Loucy (cell line): Measurements from ENCODE around the gene DHRS4.
"Not testable (repeated sequence)": the region's sequence is repeated elsewhere in the genome, so short reads cannot be mapped to it uniquely, and the experiment has no call there.

Source experiments
- CTCF ChIP-seq: fragments of 200-600 bp; sonication (generic); conservative IDR thresholded peaks from 2 replicates; pipeline ENCODE4 v1.5.1; 2014; ENCODE audit warnings: mild to moderate bottlenecking, antibody characterized with exemption, low read length
- EZH2phosphoT487 ChIP-seq: fragments of 200-600 bp; IDR thresholded peaks from 2 replicates; pipeline ENCODE4 v1.6.1; 2018; ENCODE audit warnings: antibody characterized with exemption, mild to moderate bottlenecking, moderate library complexity, borderline replicate concordance

- not testable (repeated sequence) for TF ChIP-seq CTCF, EZH2phosphoT487
Observed at GRCh38 chr14:23981951-23982813, 28.6 kb downstream of the DHRS4 start.
